Glutamatergic neuron (in vitro differentiated cells): Measurements from ENCODE around the gene KIF27. TPM values are rescaled to one million over a fixed set of nuclear protein-coding genes. Genes with fewer than 3 reads are reported as not detected.
A peak's percentile ranks its signal among the peaks of the same experiment; 100 is the strongest.
"Not testable (repeated sequence)": the region's sequence is repeated elsewhere in the genome, so short reads cannot be mapped to it uniquely, and the experiment has no call there.

Source experiments
- DNase-seq: peaks from one replicate; pipeline ENCODE4 v3.0.0; 2022
- H3K27ac Mint-ChIP-seq: one replicate; pipeline ENCODE4 v1.8.0; 2020; ENCODE audit warnings: mild to moderate bottlenecking, mixed read lengths, inconsistent platforms; ENCODE audit not compliant: unreplicated experiment
- H3K27me3 Mint-ChIP-seq: one replicate; pipeline ENCODE4 v1.8.0; 2020; ENCODE audit warnings: mild to moderate bottlenecking, moderate library complexity, mixed read lengths, inconsistent platforms; ENCODE audit not compliant: unreplicated experiment
- H3K36me3 Mint-ChIP-seq: one replicate; pipeline ENCODE4 v1.8.0; 2020; ENCODE audit warnings: mild to moderate bottlenecking, mixed read lengths, inconsistent platforms; ENCODE audit not compliant: unreplicated experiment
- H3K4me1 Mint-ChIP-seq: one replicate; pipeline ENCODE4 v1.8.0; 2020; ENCODE audit warnings: mild to moderate bottlenecking, low read depth, mixed read lengths, inconsistent platforms; ENCODE audit not compliant: unreplicated experiment
- H3K4me3 Mint-ChIP-seq: one replicate; pipeline ENCODE4 v1.8.0; 2020; ENCODE audit warnings: mild to moderate bottlenecking, mixed read lengths, inconsistent platforms; ENCODE audit not compliant: unreplicated experiment
- H3K9me3 Mint-ChIP-seq: one replicate; pipeline ENCODE4 v1.8.0; 2020; ENCODE audit warnings: mild to moderate bottlenecking, moderate library complexity, mixed read lengths, inconsistent platforms; ENCODE audit not compliant: unreplicated experiment
- total RNA-seq: library from RNA; stranded (reverse); fragmentation: NEBNext Ultra II Directional; extraction: Animal tissue kit (Norgen Biotek cat#: 25700); gene quantifications from one replicate; pipeline ENCODE4 v1.2.1, GENCODE V29; 2021; ENCODE audit not compliant: unreplicated experiment
- TF ChIP-seq, protein P1 (sequence below): fragments of 200-600 bp; sonication (generic); IDR thresholded peaks from one replicate; pipeline ENCODE4 v1.5.0; 2021; ENCODE audit not compliant: partially characterized antibody, unreplicated experiment

KIF27 gene
- total RNA-seq, 1 donor from 2014 or later = 4.2 TPM

DNA sequence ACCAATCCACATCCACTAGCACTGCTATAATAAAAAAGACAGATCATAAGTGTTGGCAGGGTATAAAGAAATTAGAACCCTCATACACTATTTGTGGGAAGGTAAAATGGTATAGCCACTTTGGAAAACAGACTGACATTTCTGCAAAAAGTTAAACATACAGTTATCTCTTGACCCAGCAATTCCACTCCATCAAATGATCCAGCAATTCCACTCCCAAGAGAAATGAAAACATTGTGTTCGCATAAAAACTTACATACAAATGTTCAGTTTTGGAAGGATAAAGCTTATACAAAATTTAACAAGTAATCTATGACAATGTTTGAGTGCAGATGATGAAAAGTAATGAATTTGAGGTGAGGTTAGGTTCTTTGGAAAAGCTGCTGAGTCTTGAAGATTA lies 2.1 kb downstream of the KIF27 start:
- no peaks in the 10 kb centered on the region for H3K36me3 Mint-ChIP-seq
- peaks cover 6% of the 10 kb centered on the region for H3K4me1 Mint-ChIP-seq
- H3K27ac Mint-ChIP-seq = no peak overlapping the region
- H3K27me3 Mint-ChIP-seq = peaks cover 4% of the 10 kb centered on the region
- no peak overlapping the region for H3K4me3 Mint-ChIP-seq
- no peak for DNase-seq
- TF ChIP-seq, protein P1, sequence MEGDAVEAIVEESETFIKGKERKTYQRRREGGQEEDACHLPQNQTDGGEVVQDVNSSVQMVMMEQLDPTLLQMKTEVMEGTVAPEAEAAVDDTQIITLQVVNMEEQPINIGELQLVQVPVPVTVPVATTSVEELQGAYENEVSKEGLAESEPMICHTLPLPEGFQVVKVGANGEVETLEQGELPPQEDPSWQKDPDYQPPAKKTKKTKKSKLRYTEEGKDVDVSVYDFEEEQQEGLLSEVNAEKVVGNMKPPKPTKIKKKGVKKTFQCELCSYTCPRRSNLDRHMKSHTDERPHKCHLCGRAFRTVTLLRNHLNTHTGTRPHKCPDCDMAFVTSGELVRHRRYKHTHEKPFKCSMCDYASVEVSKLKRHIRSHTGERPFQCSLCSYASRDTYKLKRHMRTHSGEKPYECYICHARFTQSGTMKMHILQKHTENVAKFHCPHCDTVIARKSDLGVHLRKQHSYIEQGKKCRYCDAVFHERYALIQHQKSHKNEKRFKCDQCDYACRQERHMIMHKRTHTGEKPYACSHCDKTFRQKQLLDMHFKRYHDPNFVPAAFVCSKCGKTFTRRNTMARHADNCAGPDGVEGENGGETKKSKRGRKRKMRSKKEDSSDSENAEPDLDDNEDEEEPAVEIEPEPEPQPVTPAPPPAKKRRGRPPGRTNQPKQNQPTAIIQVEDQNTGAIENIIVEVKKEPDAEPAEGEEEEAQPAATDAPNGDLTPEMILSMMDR = no peak
- H3K9me3 Mint-ChIP-seq = peaks cover 4% of the 10 kb centered on the region

DNA sequence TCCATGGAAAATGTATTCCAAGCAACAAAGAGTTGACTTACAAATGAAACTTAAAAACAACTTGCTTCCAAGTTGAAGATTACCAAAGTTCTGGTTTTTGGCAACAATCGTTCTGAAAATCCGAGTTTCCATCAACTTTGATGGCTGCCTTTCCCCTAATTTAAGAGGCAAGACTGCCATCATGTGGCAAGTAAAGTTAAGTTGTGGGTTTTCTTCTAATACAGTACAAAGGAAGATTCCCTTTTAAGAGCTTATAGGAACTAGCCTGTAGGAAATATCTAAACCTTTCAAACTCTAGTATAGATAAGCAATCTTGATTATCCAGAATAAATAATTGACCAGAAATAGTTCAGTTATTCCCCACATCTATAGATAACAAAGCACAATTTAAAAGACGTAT lies 9.0 kb downstream of the KIF27 start:
- H3K4me3 Mint-ChIP-seq, H3K27ac Mint-ChIP-seq, H3K9me3 Mint-ChIP-seq, H3K4me1 Mint-ChIP-seq, DNase-seq, H3K36me3 Mint-ChIP-seq, H3K27me3 Mint-ChIP-seq: not testable (repeated sequence)
- TF ChIP-seq, protein P1 = peak; percentile 10

DNA sequence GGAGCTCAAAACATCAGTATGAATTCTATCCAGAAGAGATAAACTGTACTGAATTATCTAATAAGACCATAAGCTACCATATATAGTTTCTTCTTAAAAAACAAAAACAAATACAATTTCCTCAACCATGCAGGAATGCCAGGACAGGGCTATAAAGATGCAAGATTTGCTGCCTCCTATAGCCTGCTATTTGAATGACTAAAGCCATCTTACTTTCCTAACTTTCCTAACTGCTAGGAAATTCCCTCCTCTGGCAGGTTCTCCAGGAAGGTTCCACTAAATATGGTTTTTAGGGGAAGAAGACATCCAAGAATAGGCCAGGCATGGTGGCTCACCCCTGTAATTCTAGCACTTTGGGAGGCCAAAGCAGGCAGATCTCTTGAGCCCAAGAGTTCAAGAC lies 15.1 kb downstream of the KIF27 start:
- Mint-ChIP-seq H3K27ac (no peak overlapping the region), H3K4me1 (no peaks in the 10 kb centered on the region), H3K36me3 (no peaks in the 10 kb centered on the region), H3K27me3 (no peaks in the 10 kb centered on the region), H3K9me3 (no peaks in the 10 kb centered on the region), H3K4me3 (no peak overlapping the region)
- no peak for DNase-seq
- TF ChIP-seq, protein P1 = no peak

DNA sequence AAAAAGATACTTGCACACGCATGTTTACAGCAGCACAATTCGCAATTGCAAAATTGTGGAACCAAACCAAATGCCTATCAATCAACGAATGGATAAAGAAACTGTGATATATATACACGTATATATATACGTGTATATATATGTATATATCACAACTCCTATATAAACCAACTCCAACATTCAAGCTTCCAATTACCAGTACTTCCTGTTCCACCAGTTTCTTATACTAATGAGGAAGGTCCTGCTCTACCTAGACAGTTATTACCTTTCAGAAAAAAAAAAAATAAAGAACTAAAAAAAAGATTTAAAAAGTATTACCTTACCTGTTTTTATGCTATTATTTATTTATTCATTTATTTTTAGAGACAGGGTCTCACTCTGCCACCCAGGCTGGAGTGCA lies 20.6 kb downstream of the KIF27 start:
- not testable (repeated sequence) for H3K4me3 Mint-ChIP-seq, H3K9me3 Mint-ChIP-seq, DNase-seq, H3K27me3 Mint-ChIP-seq, H3K27ac Mint-ChIP-seq, H3K4me1 Mint-ChIP-seq, H3K36me3 Mint-ChIP-seq

DNA sequence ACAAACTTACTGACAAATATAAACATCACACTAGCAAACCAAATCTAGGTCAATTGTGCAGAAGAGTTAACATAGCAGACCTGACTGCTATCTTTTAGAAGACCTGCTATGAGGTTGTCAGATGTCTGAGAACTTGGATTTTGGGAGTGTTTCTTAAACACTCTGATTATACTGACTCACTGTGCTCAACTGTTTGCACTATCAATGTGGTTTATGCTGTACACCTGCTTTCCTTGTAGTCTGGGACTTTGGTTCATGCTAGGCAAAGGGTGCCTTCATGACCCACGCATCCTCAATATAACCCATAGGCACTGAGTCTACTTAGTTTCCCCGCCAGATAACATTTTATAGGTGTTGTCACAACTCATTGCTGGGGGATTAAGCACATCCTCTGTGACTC lies 26.9 kb downstream of the KIF27 start:
- H3K36me3 Mint-ChIP-seq, DNase-seq, H3K9me3 Mint-ChIP-seq, H3K4me3 Mint-ChIP-seq, H3K27ac Mint-ChIP-seq, H3K4me1 Mint-ChIP-seq, H3K27me3 Mint-ChIP-seq: not testable (repeated sequence)

DNA sequence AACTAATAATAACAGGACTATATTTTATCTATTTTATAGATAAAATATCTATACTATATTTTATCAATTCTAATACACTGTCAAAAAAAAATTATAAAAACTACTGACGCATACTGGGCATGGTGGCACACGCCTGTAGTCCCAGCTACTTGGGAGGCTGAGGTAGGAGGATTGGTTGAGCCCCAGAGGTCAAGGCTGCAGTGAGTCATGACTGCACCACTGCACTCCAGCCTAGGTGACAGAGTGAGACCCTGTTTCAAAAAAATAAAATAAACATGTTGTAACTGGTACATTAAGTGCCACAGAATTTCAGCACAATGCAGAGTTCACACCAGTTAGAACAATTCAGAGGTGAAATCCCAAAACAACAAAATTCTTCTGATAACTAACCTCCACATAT lies 34.7 kb downstream of the KIF27 start:
- DNase-seq, H3K27ac Mint-ChIP-seq, H3K9me3 Mint-ChIP-seq, H3K27me3 Mint-ChIP-seq, H3K4me3 Mint-ChIP-seq, H3K4me1 Mint-ChIP-seq, H3K36me3 Mint-ChIP-seq: not testable (repeated sequence)

DNA sequence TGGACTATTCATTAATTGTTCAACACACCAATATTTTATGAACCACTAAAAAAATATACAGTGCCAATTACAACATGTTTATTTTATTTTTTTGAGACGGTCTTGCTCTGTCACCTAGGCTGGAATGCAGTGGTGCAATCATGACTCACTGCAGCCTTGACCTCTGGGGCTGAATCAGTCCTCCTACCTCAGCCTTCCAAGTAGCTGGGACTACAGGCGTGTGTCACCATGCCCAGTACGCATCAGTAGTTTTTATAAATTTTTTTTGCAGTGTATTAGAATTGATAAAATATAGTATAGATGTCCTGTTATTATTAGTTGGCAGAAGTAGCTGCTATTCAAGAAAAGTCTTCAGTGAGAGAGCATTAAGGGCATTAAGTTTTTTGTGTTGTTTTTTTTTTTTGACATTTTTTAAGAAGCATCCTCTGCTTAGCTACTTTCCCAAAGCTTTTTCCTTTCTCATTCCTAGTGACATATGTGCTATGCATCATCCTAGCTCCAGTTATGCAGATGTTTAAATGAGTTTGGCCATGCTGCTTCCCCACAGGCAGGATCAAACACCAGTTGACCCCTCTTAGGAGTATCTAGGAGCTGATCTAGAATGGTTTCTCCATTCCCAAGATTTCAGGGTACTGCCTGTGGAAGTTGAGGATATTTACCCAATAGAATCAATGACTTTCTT lies 35.5 kb downstream of the KIF27 start:
- H3K4me1 Mint-ChIP-seq, H3K9me3 Mint-ChIP-seq, H3K36me3 Mint-ChIP-seq, H3K27me3 Mint-ChIP-seq, H3K27ac Mint-ChIP-seq, H3K4me3 Mint-ChIP-seq, DNase-seq: not testable (repeated sequence)

DNA sequence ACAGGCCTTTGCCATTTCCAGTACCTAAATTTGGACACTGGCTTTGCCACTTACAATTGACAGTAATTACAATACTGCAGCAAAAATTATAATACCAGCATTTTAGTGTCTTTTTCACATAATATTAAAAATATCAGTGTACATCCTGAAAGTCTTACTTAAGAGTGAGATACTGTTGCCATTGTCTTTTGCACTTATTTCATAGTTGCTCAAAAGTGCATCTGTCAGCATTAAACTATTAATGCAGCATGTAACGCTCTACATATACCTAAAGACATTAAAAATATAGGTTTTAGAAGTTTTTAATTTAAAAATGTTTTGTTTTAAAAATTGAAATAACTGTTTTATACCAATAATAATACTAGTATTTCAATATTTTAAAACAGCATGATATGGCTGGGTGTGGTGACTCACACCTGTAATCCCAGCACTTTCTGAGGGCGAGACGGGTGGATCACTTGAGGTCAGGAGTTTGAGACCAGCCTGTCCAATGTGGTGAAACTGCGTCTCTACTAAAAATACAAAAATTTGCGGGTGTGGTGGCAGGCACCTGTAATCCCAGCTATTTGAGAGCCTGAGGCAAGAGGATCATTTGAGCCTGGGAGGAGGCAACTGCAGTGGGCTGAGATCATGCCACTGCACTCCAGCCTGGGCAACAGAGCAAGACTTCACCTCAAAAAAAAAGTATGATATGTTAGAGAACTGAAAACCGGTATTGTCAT lies 39.4 kb downstream of the KIF27 start:
- not testable (repeated sequence) for H3K27me3 Mint-ChIP-seq, H3K36me3 Mint-ChIP-seq, DNase-seq, H3K9me3 Mint-ChIP-seq, H3K4me1 Mint-ChIP-seq, H3K4me3 Mint-ChIP-seq, H3K27ac Mint-ChIP-seq

DNA sequence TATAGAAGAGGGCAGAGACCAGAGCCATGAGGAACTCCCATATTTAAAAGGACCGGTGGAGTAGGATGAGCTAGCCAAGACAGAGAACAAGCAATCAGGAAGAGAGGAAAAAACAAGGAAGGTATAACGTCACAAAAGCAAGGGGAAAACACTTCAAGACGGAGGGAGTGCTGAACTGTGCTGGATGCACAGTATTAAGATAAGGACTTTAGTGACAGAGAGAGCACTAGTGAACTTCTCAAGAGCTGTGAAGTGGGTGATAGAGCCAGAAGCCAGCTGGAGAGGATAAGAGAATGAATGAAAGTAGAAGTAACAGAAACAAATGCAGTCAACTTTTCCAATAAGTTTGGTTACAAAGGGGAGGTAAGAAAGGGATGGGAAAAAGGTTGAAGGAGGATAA lies 45.7 kb downstream of the KIF27 start:
- DNase-seq, H3K27ac Mint-ChIP-seq, H3K36me3 Mint-ChIP-seq, H3K27me3 Mint-ChIP-seq, H3K4me1 Mint-ChIP-seq, H3K4me3 Mint-ChIP-seq, H3K9me3 Mint-ChIP-seq: not testable (repeated sequence)
